HepG2 (cell line): ENCODE measurements around the gene PIM3. TPM values are rescaled to one million over a fixed set of nuclear protein-coding genes. Genes with fewer than 3 reads are reported as not detected.

Experiments
- AHDC1 ChIP-seq: sonication (generic); formaldehyde crosslinking; IDR thresholded peaks from 2 replicates; pipeline ENCODE4 v1.5.1; 2020; ENCODE audit warnings: mild to moderate bottlenecking, missing genetic modification reagents, borderline replicate concordance
- AKNA ChIP-seq: sonication (generic); formaldehyde crosslinking; IDR thresholded peaks from 2 replicates; pipeline ENCODE4 v1.4.0; 2020; ENCODE audit warnings: missing genetic modification reagents, borderline replicate concordance
- CBFB ChIP-seq: sonication (generic); formaldehyde crosslinking; IDR thresholded peaks from 2 replicates; pipeline ENCODE4 v1.4.0; 2020; ENCODE audit warnings: missing genetic modification reagents
- CREB1 ChIP-seq, 2 experiments: fragments of 450-650 bp in 1 of 2; IDR thresholded peaks; 2 replicates each; pipeline ENCODE4 v1.6.1; 2016 to 2017; ENCODE audit warnings: control low read depth in 1 of 2, mild to moderate bottlenecking in 1 of 2, missing compliant biosample characterization in 1 of 2, missing genetic modification characterization in 1 of 2
- MZF1 ChIP-seq: sonication (generic); formaldehyde crosslinking; IDR thresholded peaks from 2 replicates; pipeline ENCODE4 v1.8.1; 2023; ENCODE audit warnings: mild to moderate bottlenecking, missing genetic modification reagents, borderline replicate concordance
- PBX2 ChIP-seq: IDR thresholded peaks from 2 replicates; pipeline ENCODE4 v1.6.1; 2016; ENCODE audit warnings: control low read depth
- PBX3 ChIP-seq: sonication (generic); formaldehyde crosslinking; IDR thresholded peaks from 2 replicates; pipeline ENCODE4 v1.8.1; 2023; ENCODE audit warnings: missing genetic modification reagents, inconsistent platforms, borderline replicate concordance
- PCBP2 ChIP-seq: fragments of 200-400 bp; formaldehyde crosslinking; optimal IDR thresholded peaks from 2 replicates; pipeline ENCODE3; 2018; ENCODE audit warnings: low read length, low read depth; ENCODE audit not compliant: poor library complexity, severe bottlenecking
- TCF7 ChIP-seq: sonication (generic); IDR thresholded peaks from 2 replicates; pipeline ENCODE4 v1.6.1; 2016; ENCODE audit warnings: antibody characterized with exemption, low read depth
- THAP11 ChIP-seq: IDR thresholded peaks from 2 replicates; pipeline ENCODE4 v1.6.1; 2016; ENCODE audit warnings: missing biosample characterization, missing genetic modification reagents
- ZFP36L1 ChIP-seq: sonication (generic); formaldehyde crosslinking; IDR thresholded peaks from 2 replicates; pipeline ENCODE4 v1.8.0; 2022; ENCODE audit warnings: mild to moderate bottlenecking, missing genetic modification reagents, moderate library complexity
- ZNF570 ChIP-seq: sonication (generic); formaldehyde crosslinking; IDR thresholded peaks from 2 replicates; pipeline ENCODE4 v1.4.0; 2020; ENCODE audit warnings: mild to moderate bottlenecking, missing genetic modification reagents, borderline replicate concordance
- polyA plus RNA-seq, 8 experiments: library from polyadenylated mRNA; depleted of rRNA in 3 of 8; stranded (reverse) in 7 of 8; unstranded in 1 of 8; fragments of >200 nt; fragmentation: Illumina TruSeq in 4 of 8; extraction: Trizol in 4 of 8; gene quantifications; 2 replicates each; pipeline versions ENCODE4 v1.2.1 to v1.2.3, GENCODE V29; 2011 to 2016; ENCODE audit warnings: low read depth in 4 of 8, missing spikeins in 1 of 8, mixed read lengths in 1 of 8; ENCODE audit not compliant: insufficient read depth in 1 of 8
- total RNA-seq, 5 experiments: library from RNA; depleted of rRNA; stranded (reverse); fragments of >200 nt; fragmentation: Illumina TruSeq; extraction: Trizol; gene quantifications; 2 replicates each; pipeline ENCODE4 v1.2.3, GENCODE V29; 2016; ENCODE audit warnings: low read depth in 1 of 5

The PIM3 gene
- total and polyA plus RNA-seq, 2 of the 13 experiments (the other 11 are each of a cell fraction or from before 2014, with no cell fraction given), result 21.6 to 31.2 TPM

- TF ChIP-seq AKNA, result no peak
- no peak for TF ChIP-seq PBX3 (CRISPR knock-in tag)
- TF ChIP-seq ZFP36L1 (CRISPR knock-in tag), result 0 out of 2 replicates have a peak, but pooled peaks have one; percentile 29
- 0 out of 2 replicates have a peak, but pooled peaks have one; percentile 56 for TF ChIP-seq THAP11 (CRISPR knock-in tag)
- TF ChIP-seq ZNF570 (CRISPR knock-in tag), result no peak
- no peak for TF ChIP-seq PBX2 (CRISPR knock-in tag)
- TF ChIP-seq CBFB (CRISPR knock-in tag), result no peak; the same call in none of the 2 replicates
- TF ChIP-seq MZF1, result no peak
- TF ChIP-seq AHDC1 (CRISPR knock-in tag), result no peak
- TF ChIP-seq PCBP2, result no peak
- no peak for TF ChIP-seq TCF7
- no peak for TF ChIP-seq CREB1 (IDR thresholded peaks at IDR 0.05)
- no peak for TF ChIP-seq CREB1 (CRISPR knock-in tag; IDR thresholded peaks at IDR 0.05)
Observed at GRCh38 chr22:49948958-49949913, 11.3 kb upstream of the PIM3 start (continued).
